Fibroblast of skin of scalp (primary cell): Measurements from ENCODE around the gene TTLL3. TPM values are rescaled to one million over a fixed set of nuclear protein-coding genes. Genes with fewer than 3 reads are reported as not detected.
"Not testable (repeated sequence)": the region's sequence is repeated elsewhere in the genome, so short reads cannot be mapped to it uniquely, and the experiment has no call there.

Experiments
- DNase-seq: peaks from one replicate; pipeline ENCODE4 v3.0.0-alpha.2; 2013
- polyA plus RNA-seq, 2 experiments: library from polyadenylated mRNA; unstranded; fragments of 120-200 nt; gene quantifications; one replicate each; pipeline ENCODE4 v1.2.1, GENCODE V29; 2013; ENCODE audit not compliant: insufficient read length in 2 of 2

The TTLL3 gene
- polyA plus RNA-seq (2013, experiment 1 of 2; ENCODE audit: insufficient read length) = 19.8 TPM
- polyA plus RNA-seq (2013, experiment 2 of 2; ENCODE audit: insufficient read length) = 21.0 TPM

- peak; percentile 63 for DNase-seq
Observed at GRCh38 chr3:9809615-9810432, at the start of gene TTLL3. Gene TTLL3 (plus strand): TSS chr3:9810262. CDS start chr3:9810662, 400 bp downstream.

GRCh38 chr3:9760779-9761505, 49.1 kb upstream of the TTLL3 start:
- no peak for DNase-seq

- no peak for DNase-seq
Observed at GRCh38 chr3:9761919-9762318, 48.1 kb upstream of the TTLL3 start.

GRCh38 chr3:9762871-9763270, 47.2 kb upstream of the TTLL3 start:
- DNase-seq = no peak

GRCh38 chr3:9765865-9766264, 44.2 kb upstream of the TTLL3 start:
- DNase-seq = no peak

- DNase-seq = no peak
Observed at GRCh38 chr3:9767418-9767817, 42.6 kb upstream of the TTLL3 start.

GRCh38 chr3:9768141-9768775, 41.8 kb upstream of the TTLL3 start:
- DNase-seq = no peak

GRCh38 chr3:9769012-9769411, 41.0 kb upstream of the TTLL3 start:
- no peak for DNase-seq

- DNase-seq = peak; percentile 74
Observed at GRCh38 chr3:9769426-9770275, 40.4 kb upstream of the TTLL3 start, which contains the start of gene CAMK1. Gene CAMK1 (minus strand): TSS chr3:9769947. CDS start chr3:9767749, 2,198 bp downstream.

GRCh38 chr3:9770276-9770812, 39.7 kb upstream of the TTLL3 start:
- no peak for DNase-seq

GRCh38 chr3:9771007-9771406, 39.1 kb upstream of the TTLL3 start:
- DNase-seq = not testable (repeated sequence)

- DNase-seq = no peak
Observed at GRCh38 chr3:9776896-9777693, 33.0 kb upstream of the TTLL3 start.

- DNase-seq = no peak
Observed at GRCh38 chr3:9777694-9778021, 32.4 kb upstream of the TTLL3 start.

GRCh38 chr3:9778143-9779074, 31.7 kb upstream of the TTLL3 start:
- DNase-seq = peak; percentile 35

GRCh38 chr3:9779075-9779593, 30.9 kb upstream of the TTLL3 start:
- no peak for DNase-seq

- no peak for DNase-seq
Observed at GRCh38 chr3:9779721-9780457, 30.2 kb upstream of the TTLL3 start.

GRCh38 chr3:9780458-9780812, 29.6 kb upstream of the TTLL3 start:
- no peak for DNase-seq

GRCh38 chr3:9780910-9781309, 29.2 kb upstream of the TTLL3 start:
- DNase-seq = no peak

- no peak for DNase-seq
Observed at GRCh38 chr3:9781551-9781950, 28.5 kb upstream of the TTLL3 start.
